ENCODE results near the gene SLC7A10. TPM values are rescaled to one million over a fixed set of nuclear protein-coding genes. Genes with fewer than 3 reads are reported as not detected.

The SLC7A10 gene
- polyA plus RNA-seq, 1 donor from 2014 or later: not detected

- Histone ChIP-seq H4K20me1 (ENCODE audit: insufficient read depth) (no peaks in the 10 kb centered on the region), H3K27me3 (ENCODE audit: insufficient read depth, low read depth, low read length) (no peaks in the 10 kb centered on the region), H3K36me3 (ENCODE audit: insufficient read depth, low read length) (no peaks in the 10 kb centered on the region), H3K79me2 (replicated peaks; ENCODE audit: insufficient read depth, low read length) (no peaks in the 10 kb centered on the region), H2AFZ (ENCODE audit: low read depth, low read length) (no peak overlapping the region), H3K9me2 (ENCODE audit: insufficient read depth, low read length) (no peaks in the 10 kb centered on the region), H3K9ac (ENCODE audit: low read length) (no peak overlapping the region), H3K4me2 (ENCODE audit: low read length) (no peak overlapping the region), H3F3A (ENCODE audit: insufficient read depth, low read length, poor library complexity, severe bottlenecking) (no peaks in the 10 kb centered on the region), H3K9me3 (ENCODE audit: low read length) (no peaks in the 10 kb centered on the region), H3K27ac (ENCODE audit: low read length) (no peak overlapping the region), H3K4me3 (ENCODE audit: low read length) (no peak overlapping the region)
- TF ChIP-seq RAD21 (conservative IDR thresholded peaks at IDR 0.05) (no peak), EP300 (conservative IDR thresholded peaks at IDR 0.05; ENCODE audit: poor library complexity, severe bottlenecking) (no peak), EZH2 (IDR thresholded peaks at IDR 0.05; ENCODE audit: borderline replicate concordance, insufficient read depth, low read length, poor library complexity, severe bottlenecking) (no peak), POLR2AphosphoS5 (IDR thresholded peaks at IDR 0.05) (no peak), REST (IDR thresholded peaks at IDR 0.05; ENCODE audit: borderline replicate concordance) (no peak), TAF1 (IDR thresholded peaks at IDR 0.05; ENCODE audit: low read depth) (no peak), MXI1 (conservative IDR thresholded peaks at IDR 0.05; ENCODE audit: poor library complexity, severe bottlenecking) (no peak), SMC3 (conservative IDR thresholded peaks at IDR 0.05; ENCODE audit: poor library complexity) (no peak)
- TF ChIP-seq, protein P1, sequence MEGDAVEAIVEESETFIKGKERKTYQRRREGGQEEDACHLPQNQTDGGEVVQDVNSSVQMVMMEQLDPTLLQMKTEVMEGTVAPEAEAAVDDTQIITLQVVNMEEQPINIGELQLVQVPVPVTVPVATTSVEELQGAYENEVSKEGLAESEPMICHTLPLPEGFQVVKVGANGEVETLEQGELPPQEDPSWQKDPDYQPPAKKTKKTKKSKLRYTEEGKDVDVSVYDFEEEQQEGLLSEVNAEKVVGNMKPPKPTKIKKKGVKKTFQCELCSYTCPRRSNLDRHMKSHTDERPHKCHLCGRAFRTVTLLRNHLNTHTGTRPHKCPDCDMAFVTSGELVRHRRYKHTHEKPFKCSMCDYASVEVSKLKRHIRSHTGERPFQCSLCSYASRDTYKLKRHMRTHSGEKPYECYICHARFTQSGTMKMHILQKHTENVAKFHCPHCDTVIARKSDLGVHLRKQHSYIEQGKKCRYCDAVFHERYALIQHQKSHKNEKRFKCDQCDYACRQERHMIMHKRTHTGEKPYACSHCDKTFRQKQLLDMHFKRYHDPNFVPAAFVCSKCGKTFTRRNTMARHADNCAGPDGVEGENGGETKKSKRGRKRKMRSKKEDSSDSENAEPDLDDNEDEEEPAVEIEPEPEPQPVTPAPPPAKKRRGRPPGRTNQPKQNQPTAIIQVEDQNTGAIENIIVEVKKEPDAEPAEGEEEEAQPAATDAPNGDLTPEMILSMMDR (IDR thresholded peaks at IDR 0.05; ENCODE audit: poor library complexity, severe bottlenecking): no peak
These were observed 27.3 kb upstream of the SLC7A10 start for GRCh38 chr19:33252971-33253370.

- no peak overlapping the region for H3K9ac ChIP-seq (ENCODE audit: low read length)
These were observed 26.8 kb upstream of the SLC7A10 start for GRCh38 chr19:33252418-33252962.

More at GRCh38 chr19:33252418-33252962, 26.8 kb upstream of the SLC7A10 start:
- Histone ChIP-seq H2AFZ (ENCODE audit: low read depth, low read length) (no peak overlapping the region), H3K36me3 (ENCODE audit: insufficient read depth, low read length) (no peaks in the 10 kb centered on the region), H3K9me3 (ENCODE audit: low read length) (no peaks in the 10 kb centered on the region), H3K4me3 (ENCODE audit: low read length) (no peak overlapping the region), H3F3A (ENCODE audit: insufficient read depth, low read length, poor library complexity, severe bottlenecking) (no peaks in the 10 kb centered on the region), H3K9me2 (ENCODE audit: insufficient read depth, low read length) (no peaks in the 10 kb centered on the region), H3K27me3 (ENCODE audit: insufficient read depth, low read depth, low read length) (no peaks in the 10 kb centered on the region), H4K20me1 (ENCODE audit: insufficient read depth) (no peaks in the 10 kb centered on the region), H3K27ac (ENCODE audit: low read length) (no peak overlapping the region), H3K79me2 (replicated peaks; ENCODE audit: insufficient read depth, low read length) (no peaks in the 10 kb centered on the region), H3K4me2 (ENCODE audit: low read length) (no peak overlapping the region)
- TF ChIP-seq POLR2AphosphoS5 (IDR thresholded peaks at IDR 0.05) (no peak), RAD21 (conservative IDR thresholded peaks at IDR 0.05) (no peak), REST (IDR thresholded peaks at IDR 0.05; ENCODE audit: borderline replicate concordance) (no peak), MXI1 (conservative IDR thresholded peaks at IDR 0.05; ENCODE audit: poor library complexity, severe bottlenecking) (no peak), EZH2 (IDR thresholded peaks at IDR 0.05; ENCODE audit: borderline replicate concordance, insufficient read depth, low read length, poor library complexity, severe bottlenecking) (no peak), SMC3 (conservative IDR thresholded peaks at IDR 0.05; ENCODE audit: poor library complexity) (no peak), TAF1 (IDR thresholded peaks at IDR 0.05; ENCODE audit: low read depth) (no peak), EP300 (conservative IDR thresholded peaks at IDR 0.05; ENCODE audit: poor library complexity, severe bottlenecking) (no peak)
- TF ChIP-seq, protein P1 (IDR thresholded peaks at IDR 0.05; ENCODE audit: poor library complexity, severe bottlenecking): no peak

Data from neural cell (in vitro differentiated cells).